AG10803 (cell line): ENCODE measurements around the gene FADD.

Source experiments
- DNase-seq: peaks from one replicate; pipeline ENCODE4 v3.0.0; 2010; ENCODE audit warnings: low read depth
- H3K4me3 ChIP-seq: 2 replicates; pipeline ENCODE4 v1.5.1; 2011; ENCODE audit warnings: mild to moderate bottlenecking, low read length, control low read depth
- CTCF ChIP-seq: conservative IDR thresholded peaks from 2 replicates; pipeline ENCODE4 v1.5.1; 2011; ENCODE audit warnings: mild to moderate bottlenecking, low read length, control low read depth, inconsistent platforms

FADD gene

DNA sequence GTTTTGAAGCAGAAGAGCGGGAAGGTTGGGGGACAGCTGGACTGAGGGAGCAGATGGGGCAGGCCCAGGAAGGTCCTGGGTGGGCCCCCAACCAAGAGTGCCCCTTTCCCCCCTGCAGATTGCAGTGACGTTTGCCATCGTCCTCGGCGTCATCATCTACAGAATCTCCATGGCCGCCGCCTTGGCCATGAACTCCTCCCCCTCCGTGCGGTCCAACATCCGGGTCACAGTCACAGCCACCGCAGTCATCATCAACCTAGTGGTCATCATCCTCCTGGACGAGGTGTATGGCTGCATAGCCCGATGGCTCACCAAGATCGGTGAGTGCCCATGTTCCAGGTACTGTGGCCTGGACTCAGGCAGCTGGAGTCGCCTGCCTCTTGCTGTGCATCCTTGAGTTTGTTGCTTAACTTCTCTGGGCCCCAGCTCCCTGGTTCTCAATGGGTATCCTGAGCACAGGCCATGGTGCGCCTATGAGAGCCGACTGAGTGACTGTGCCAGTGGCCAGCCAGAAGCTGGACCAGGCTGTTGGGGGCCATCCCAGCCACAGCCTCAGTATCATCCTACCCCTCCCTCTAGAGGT lies 42.0 kb upstream of the FADD start:
- H3K4me3 ChIP-seq: no peak overlapping the region
- no peak for TF ChIP-seq CTCF

DNA sequence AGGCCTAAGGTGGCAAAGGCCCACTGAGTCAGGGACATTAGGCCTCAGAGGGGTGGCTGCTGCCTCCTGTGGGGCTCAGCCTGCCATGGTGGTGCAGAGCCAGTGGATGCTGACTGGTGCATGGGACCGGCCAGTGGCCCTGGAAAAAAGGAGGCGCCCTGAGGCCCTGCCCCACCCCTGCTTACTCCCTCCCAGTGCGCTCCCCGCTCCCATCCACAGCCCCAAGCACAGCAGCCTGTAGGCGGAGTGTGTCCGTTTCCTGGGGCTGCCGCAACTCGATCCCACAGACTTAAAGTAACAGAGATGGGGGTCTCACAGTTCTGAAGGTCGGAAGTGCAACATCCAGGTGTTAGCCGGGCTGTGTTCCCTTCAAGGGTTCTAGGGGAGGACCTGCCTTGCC lies 38.4 kb upstream of the FADD start:
- no peak for TF ChIP-seq CTCF
- no peak for DNase-seq
- H3K4me3 ChIP-seq: no peak overlapping the region

More for the DNA sequence above, 42.0 kb upstream of the FADD start:
- no peak for DNase-seq

DNA sequence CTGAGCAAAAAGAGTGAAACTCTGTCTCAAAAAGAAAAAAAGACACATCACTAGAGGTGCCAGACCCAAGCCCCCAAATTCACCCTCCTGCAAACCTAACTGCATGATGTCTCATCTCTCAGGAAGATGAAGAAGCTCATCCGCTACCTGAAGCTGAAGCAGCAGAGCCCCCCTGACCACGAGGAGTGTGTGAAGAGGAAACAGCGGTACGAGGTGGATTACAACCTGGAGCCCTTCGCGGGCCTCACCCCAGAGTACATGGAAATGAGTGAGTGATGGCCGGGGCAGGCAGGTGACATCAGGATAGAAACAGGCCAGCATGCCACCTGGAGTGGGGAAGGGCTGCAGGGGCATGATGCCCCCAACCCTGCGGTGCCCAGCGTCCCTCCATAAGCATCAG lies 36.0 kb upstream of the FADD start:
- H3K4me3 ChIP-seq: no peak overlapping the region
- DNase-seq: no peak
- no peak for TF ChIP-seq CTCF

- H3K4me3 ChIP-seq: no peak overlapping the region
- no peak for TF ChIP-seq CTCF
- no peak for DNase-seq
Observed at GRCh38 chr11:70167723-70168404, 35.2 kb upstream of the FADD start.

DNA sequence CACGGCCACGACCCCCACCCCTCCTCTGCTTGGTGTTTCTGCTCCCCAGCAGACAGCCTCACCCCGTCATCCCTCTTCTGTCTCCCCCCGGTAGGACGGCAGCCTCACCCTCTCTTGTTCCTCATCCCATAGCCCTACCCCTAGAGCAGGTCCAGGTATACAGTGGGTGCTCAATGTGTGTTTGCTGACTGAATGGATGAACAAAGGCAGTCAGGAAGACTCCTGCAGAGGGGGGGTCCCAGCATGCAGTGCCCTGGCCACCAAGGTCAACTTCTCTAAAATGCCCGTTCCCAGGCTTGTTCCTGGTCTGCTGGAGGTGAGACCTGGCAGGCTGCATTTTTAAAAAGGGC lies 34.7 kb upstream of the FADD start:
- H3K4me3 ChIP-seq: no peak overlapping the region
- DNase-seq: no peak
- TF ChIP-seq CTCF: no peak

- TF ChIP-seq CTCF: no peak
- H3K4me3 ChIP-seq: no peak overlapping the region
- DNase-seq: no peak
Observed at GRCh38 chr11:70169127-70169526, 34.0 kb upstream of the FADD start.

GRCh38 chr11:70169632-70170031 lies 33.5 kb upstream of the FADD start:
- TF ChIP-seq CTCF: no peak
- no peak for DNase-seq
- no peak overlapping the region for H3K4me3 ChIP-seq
